Right kidney (tissue), 1 donor: Measurements from ENCODE around the gene PSMB7.

ENCODE experiments used
- DNase-seq: peaks from one replicate; pipeline ENCODE4 v3.0.0-alpha.2; 2016

Gene PSMB7

DNA sequence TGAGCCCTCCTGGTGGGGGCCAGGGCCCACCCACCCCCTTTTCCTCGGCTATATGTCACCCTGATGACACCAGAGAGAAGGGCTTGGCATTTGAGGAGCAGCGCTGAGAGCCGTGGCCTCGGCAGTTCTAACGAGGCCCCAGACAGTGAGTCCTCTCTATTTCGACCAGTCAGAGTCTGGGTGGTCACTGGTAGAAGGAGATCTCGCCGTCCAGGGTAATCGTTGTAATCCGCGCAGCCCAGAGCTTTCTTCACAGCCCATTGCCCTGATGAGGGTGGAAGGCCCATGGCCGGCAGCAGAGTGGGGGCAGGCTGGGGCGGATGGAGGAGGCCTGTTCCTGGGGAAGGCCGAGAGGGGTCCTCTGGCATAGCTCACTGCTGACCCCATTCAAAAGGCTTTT is 70.2 kb downstream of the PSMB7 start:
- DNase-seq, result no peak

DNA sequence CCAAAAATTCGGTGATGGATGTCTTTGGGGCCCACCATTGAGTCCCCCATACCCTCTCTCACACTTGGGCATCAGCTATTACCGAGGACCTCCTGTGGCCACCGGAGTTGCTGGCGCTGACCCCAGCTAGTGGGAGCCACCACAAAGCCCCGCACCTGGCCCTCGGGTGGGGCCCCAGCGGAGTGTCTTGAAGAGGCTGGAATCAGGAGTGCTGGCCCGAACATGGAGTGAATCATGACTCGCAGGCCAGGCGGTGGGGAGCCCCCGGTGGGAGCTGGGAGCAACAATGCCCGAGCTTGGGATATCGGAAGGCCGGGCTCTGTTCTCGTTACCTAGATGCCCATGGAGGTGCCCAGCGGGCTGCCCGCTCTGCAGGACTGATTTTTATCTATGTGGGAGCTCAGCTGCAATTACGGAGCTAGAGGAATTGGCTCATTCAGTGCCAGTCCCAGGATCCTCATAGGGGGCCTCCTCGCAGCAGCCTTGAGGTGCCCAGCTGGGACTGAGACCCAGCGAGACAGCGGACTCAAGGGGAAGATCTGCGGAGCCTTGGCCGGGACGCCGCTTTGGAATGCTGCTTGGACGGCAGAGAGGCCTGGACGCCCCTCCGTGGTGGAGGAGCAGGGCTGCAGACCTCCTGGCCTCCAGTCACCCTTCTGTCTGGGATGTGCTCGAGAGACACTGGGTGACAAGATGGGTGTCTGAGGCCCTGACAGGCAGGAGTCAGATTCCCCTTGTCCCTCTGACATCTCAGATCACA is 70.8 kb downstream of the PSMB7 start:
- no peak for DNase-seq

DNA sequence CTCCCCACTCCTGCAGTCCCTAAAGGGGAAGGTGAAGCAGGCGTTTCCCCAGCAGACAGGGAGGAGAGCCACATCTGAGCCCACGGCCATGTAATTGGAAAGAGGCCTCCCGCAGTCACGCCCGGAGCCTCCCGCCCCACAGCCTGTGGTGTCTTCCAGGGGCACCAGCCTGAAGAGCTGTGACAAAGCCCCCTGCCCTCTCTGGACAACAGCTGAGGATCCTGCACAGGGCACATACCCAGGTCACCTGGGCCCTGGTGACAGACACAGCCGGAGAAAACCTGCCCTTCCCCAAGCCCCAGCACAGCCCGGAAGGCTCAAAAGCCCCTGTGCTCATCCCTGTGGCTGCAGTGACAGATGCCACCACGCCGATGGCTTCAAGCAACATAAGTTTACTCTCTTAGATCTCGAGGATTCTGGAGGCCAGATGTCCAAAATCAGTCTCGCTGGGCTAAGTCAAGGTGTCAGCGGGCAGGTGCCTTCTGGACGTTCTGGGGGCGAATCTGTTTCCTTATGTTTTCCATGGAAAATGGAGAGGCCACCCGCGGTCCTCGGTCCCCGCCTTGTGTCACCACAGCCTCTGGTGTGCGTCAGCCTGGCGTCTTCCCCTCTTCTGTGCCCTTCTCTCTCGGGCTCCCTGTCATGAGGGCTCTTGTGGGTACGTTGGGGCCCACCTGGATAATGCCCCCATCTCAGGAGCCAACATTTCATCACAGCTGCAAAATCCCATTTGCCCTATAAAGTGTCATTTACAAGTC is 71.5 kb downstream of the PSMB7 start:
- peak; percentile 46 for DNase-seq

DNA sequence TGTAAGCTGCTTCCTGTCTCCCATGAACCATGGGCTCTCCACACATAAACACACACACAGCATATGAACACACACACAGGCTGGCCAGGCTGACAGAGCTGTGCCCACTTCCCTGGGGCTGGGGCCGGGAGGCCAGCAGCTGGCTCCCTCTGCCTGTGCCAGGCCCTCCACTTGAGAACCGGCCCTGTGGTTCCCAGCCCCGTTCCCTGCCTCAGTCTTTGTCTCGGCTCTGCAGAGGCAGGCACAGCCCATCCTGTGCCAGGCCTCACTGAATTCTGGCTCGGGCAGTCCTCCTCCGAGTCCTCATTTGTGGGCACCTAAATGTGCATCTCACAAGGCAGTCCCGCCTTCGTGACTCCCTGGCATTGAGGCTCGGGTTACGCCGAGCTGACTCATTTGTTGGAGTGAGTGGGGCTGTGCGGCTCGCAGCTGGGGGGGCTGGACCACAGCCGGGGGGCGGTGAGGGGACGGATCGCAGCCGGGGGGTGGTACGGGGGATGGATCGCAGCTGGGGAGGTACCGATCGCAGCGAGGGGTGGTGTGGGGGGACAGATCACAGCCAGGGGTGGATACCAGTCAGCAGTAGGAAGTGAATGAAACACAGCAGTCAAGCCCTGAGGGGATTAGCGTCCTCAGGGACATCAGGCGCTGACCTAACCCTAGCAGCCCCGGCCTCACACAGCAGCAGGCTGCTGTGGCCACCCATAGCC is 72.3 kb downstream of the PSMB7 start:
- DNase-seq, result peak; percentile 47

DNA sequence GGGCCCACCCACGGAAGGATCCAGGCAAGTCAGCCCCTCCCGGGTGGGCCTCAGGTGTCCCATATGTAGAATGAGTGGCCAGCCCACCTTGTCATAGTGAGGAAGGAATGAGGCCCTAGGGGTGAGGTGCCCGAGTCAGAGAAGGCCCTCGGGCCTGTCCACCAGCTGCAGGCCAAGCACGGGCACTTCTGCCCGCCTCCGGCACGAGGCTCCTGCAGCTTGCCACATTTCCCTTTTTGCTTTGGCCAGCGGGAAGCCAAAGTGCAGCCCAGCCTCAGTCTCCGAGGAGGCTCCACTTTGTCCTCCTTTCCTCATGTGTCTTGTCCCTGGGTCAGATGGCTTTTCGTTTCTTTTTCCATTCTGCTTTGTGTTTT is 72.9 kb downstream of the PSMB7 start:
- DNase-seq, result no peak

DNA sequence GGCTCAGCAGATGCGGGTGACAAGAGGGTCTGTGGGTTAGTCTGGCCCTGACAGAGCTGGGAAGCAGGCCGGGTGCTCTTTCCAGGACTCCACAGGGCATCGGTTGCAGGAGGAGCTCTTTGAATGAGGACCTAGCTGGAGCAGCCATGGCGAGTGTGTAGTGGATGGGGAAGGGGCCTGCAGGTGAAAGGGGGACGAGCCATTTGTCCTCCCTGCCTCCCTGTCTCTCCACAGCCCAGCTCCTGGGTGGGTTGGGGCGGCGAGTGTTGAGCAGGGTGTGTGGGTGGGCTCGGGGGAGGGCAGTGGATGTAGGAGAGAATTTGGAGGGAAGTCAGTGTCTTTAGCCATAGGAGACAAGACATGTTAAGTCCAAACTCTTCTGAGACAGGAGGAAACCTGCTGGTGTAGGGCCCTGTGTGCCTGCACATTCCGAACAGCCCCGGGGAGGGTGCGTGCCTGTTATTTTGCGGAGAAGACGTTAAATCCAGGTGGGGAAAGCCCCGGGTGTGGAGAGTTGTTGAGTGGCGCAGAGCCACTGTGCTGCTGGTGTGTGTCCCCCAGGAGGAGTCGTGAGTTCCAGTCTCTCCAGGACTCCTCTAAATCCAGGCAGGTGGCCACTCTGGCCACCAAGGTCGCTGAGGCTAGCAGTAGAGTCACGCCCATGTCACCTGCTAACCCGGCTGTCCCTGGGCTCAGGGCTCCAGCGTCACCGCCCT is 73.6 kb downstream of the PSMB7 start:
- DNase-seq, result no peak

DNA sequence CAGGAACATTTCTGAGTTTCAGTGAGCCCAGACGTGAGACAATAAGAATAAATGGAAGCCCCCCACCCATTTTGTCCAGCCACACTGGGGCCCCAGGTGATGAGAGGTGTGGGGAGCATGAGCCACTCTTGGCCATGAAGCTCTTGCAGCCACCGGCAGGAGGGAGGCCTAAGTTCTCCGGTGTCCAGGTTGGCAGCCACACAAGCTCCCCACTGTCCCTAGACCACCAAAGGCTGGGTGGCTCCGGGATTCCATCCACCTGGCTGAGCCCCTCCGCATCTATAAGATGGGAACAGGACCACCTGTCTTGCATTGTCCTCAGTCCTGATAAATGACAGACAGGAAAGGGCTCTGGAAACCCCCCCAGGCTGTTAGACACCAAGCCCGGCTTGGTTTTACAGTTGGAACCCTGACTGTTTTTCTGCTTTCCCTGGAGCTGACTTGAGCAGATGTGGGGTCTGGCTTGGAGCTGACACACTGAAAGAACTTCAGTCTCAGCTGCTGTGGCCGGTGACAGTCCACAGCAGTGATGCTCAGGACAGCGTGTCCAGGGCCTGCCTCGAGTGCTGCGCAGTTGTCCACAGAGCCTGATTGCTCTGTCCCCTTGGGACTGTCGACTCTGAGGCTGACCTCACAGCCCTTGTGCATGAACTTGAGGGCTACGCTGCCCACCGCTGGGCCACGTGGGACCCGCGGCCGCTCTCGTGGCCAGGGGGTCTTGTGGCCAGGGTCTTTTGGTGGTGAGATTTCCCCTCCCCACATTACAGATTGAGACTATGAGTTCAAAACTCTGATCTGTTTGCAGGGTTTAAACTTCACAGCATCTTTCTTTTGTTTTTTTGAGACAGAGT is 74.8 kb downstream of the PSMB7 start:
- DNase-seq, result no peak

DNA sequence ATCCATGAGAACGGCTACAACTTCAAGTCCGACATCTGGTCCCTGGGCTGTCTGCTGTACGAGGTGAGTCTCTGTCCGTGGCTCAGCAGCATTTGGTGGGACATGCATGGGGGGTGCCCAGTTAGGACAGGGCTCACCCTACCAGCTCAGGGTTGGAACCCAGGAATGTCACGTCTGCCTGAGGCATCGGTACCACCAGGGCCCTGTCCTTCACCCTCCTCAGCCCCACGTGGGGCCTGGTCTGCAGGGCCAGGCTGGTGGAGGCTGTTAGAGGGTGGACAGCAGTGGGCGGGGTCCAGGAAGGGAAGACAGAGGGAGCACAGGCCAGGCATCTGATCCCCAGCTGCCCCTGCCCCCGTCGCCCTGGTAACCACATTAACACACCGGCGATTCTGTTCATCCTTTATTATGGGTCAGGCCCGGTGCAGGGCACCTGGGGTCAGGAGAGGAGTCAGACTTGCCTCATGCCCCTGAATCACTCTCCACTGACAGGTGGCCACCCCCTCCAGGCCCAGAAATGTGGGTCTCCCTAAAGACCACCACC is 75.6 kb downstream of the PSMB7 start:
- DNase-seq, result no peak

DNA sequence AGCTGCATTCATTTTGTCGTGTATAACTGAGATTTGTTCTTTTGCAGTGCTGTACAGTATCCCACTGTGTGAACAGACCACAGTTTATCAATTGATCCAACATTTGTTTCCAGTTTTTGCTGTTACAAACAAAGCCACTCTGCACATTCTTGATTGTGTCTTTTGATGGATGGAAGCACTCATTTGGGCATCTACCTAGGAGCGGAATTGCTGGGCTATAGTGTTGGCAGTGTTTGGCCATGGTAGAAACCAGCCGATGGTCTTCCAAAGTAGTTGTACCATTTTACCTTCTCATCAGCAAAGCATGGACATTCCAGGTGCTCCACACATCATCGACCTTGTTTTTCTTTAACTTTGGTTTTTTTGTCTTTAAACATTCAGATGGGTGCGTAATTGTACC is 77.7 kb downstream of the PSMB7 start:
- DNase-seq, result no peak

DNA sequence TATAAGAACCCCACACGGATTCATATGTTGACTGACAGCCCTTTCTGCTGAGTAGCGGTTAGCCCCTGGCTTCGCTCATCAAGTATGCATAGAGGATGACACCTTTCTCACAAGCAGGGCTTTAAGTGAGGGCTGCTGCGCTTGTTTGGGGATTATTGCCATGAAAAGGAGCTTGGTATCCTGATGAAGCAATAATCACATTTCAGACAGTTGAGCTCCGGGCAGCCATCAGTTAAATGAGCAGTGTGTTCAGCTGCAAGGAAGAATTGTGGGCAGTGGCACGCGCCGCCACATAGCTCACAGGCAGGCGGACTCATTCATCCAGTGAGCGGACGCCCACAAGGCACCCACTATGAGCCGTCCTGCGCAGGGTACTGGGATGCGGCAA is 79.9 kb downstream of the PSMB7 start:
- DNase-seq, result no peak

DNA sequence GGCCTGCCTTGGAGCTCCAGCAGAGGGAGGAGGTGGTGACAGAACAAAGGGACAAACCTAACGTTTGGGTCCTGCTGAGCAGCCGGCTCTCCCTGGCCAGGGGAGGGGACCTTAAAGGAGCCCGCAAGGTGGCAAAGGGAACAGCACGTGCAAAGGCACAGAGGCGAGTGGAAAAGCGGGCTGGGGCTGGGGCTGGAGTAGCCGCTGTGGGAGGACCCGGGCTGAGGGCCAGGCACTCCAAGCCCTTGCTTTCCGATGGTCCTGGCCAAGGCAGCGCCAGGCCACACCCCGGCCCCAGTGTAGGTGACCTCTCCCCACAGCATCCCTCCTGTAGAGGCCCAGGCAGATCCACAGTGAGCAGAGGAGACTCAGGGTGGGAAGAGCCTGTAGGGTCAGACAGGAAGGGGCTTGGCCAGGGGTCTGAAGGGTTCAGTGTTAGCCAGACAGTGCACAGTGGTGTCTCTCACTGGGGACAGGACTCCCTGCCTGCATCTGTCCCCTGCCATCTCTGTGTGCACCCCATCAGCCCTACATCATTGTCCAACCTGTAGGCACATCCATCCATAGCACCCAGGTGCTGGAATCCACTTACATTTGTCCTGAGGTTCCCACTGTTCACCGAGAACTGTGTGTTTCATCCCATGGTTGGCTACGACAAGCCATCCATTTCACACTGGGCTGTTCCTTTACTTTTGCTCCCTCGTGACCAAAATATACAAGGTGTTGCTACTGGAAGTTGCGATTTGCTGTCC is 80.5 kb downstream of the PSMB7 start:
- no peak for DNase-seq

DNA sequence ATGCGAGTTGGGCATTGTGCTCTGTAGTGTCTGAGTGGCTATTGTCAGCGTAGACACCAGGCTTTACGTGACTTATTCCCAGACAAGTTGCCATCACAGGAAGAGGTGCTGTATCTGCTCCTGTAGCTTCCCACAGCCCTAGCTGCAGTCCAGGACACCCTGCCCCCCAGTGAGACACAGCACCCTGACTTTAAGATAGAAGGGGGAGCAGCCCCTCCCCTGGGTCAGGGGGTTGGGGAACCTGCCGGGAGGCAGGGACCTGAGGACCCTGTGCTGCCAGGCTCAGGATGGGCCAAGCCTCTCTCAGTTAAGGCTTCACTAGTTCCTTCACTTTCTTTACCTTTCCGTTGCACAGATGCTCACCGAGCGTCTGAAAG is 82.1 kb downstream of the PSMB7 start:
- DNase-seq, result no peak

DNA sequence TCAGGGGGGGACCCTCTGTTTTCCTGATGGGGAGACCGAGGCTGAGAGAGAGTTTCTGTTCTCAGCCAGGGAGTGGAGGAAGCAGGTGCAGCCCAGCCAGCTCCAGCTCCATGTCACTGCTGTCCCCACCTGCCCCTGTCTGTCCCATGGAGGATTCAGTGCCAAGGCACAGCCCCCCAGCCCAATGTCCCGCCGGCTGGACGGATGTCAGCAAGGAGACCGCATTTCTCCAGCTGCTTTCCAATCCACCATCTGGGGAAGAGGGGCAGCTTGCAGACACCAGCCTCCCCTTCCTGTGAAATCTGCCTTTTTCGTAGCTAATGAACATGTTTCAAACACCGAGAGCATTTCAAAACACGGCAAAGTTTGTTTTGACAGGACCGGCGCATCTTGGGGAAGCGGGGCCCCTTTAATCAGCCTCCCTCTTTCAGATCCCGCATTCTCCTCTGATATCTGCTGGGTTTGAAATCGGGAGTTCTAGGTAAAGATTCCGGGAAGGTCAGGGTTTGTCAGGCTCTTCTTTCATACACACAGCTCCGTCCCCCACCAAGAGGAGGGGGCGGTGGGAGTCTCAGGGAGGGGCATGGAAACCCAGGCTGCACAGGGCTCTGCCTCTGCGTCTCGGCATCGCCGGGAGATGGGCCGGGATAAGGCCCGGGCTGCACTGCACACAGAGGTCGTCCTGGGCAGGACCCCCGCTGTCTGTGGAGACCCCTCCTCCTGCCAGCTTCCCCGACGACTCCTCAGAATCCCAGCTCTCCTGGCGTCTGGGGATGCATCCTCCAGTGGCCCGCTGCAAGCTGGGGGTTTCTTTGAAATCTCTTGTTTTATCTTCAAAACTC is 82.7 kb downstream of the PSMB7 start:
- DNase-seq, result no peak

DNA sequence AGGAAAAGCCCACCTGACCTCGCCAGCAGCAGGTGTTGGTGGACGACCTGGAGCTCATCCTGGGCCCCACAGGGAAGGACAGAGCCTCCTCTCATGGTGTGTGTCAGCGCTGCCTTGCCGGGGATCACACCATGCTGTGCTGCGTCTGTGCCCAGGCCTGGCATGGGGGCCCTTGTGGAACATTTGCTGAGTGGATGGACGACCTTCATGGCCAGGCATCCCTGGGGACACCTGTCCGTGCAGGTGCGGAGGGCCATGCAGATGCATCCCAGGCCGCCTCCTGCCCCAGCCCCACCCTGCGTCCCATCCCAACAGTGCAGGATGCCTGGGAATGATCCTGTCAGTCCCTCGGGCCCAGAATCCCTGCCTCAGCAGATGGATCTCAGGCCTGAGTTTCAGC is 83.7 kb downstream of the PSMB7 start:
- DNase-seq, result no peak

DNA sequence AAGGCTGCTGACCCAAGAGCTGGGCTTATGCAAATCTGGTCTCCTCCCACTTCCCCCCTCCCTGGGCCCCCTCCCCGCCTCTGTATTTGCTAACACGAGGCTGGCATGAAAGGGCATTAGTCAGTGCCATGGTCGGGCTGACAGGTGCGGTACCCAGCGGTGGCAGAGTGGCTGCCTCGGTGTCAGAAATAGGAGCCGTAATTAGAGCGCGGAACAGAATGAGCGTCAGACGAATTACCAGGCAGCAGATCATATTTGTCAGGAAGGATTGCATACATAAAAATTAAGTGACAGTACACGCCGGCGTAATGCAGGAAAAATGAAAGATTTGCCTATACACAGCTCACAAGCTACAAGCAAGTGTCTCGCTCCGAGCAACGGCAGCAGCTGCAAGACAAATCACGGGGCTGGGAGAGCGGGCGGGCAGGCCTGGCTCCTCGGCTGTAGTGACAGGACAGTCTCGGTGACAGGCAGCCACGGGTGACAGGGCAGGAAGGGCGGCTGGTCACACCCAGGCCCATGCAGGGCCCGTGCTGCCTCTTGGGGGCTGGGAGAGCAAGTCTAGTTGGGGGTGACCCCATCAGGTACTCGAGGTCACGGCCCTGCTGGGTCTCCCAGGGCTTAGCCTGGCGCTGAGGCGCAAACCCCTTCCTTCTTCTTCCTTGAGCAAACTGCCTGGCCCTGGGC is 85.1 kb downstream of the PSMB7 start:
- no peak for DNase-seq

DNA sequence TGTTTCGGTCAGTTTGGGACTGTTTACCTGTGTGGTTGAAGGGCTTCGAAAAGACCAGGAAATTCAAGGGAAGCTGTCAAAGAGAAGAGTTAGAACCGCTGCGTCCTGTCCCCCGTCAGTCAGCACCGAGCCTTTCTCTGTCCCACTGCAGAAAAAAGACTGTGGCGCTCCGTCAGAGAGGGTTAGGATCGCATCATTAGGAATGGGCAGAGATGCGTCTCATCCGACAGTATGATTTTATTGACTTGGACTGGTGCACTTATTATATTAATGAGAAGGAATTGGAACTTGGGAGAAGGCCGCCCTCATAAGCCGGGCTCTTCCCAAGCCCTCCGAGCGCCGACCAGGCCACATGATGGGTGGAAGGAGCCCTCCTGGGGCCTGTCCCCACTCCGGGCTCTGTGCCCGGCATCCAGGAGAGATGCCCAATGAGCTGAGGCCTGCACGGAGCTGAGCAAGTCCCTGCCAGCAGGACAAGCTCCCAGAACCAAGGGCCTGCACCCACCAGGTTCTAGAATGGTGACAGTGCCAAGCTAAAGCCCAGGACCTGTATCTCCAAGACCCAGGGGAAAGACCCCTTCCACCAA is 85.9 kb downstream of the PSMB7 start:
- no peak for DNase-seq

DNA sequence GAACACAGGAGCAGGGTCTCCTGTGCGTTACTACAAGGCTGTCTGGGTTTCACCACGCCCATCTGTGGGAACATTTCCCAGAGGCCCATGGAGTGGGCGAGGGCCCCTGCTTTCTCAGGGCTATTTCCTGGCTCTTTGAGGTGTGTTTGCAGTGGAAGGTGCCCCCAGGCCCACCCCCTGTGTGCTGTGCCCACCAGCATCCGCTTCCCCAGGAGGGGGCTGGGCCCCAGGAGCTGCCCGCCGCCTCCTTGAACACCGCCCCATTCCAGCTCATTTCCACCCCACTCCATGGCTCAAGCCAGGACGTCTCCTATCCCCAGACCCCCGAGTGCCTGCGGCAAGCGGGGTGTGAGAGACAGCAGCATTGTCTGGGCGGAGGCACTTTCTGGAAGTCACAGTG is 87.0 kb downstream of the PSMB7 start:
- DNase-seq, result no peak

DNA sequence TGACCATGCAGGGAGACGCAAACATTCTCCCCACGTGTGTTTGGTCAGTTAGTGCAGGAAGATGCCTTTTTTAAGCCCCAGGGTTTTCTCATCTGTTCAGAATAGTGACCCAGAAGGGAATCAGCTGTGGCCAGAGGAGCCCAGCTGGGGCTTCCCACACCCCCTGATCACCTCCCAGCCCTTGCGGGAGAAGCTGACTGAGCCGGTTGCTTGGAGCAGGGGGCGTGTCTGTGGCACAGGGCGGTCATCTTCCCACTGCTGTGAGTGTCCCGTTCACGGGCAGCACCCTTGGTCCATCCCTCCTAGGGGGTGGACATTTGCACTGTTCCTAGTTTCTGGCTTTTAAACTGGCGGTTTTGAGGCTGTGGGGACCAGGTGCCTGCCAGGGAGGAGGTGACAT is 87.8 kb downstream of the PSMB7 start:
- DNase-seq, result no peak

DNA sequence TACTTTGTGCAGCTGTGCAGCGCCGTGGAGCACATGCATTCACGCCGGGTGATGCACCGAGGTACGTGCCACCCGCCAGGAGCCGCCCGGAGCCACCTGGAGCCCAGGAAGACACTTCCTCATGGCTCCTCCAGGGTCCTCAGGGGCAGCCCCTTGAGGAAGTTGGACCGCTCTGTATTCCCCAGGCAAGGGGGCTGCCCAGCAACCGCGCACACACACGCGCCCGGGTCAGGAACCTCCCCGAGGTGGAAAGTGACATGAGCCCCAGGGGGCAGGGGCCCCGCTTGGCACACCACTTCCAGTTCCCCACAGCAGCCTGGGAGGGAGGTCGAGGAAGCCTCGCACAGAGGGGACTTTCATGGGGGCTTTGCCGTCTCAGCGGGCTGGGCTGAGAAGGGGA is 88.9 kb downstream of the PSMB7 start:
- no peak for DNase-seq
